ENCODE results near the gene PARP8. TPM values are rescaled to one million over a fixed set of nuclear protein-coding genes. Genes with fewer than 3 reads are reported as not detected.

Gene PARP8
- polyA plus RNA-seq, 1 experiment, result 25.1 TPM

DNA sequence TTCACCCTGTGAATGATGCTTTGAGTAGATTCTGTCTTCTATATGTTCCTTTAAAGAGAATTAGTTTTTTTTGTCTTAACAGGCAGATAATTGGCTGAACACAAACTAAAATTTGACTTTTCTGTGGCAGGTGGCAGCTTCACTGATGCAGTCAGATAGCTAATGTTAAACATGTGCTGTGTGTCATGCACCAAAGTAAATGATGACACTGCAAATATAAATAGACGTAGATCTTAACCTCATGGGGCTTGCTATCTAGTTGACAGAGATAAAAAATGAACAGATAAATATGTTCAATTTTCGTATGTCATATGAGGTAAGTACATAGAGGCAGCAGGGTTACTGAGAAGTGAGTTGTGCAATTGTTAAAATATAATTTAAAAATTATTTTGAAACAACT lies 82.7 kb downstream of the PARP8 start:
- Histone ChIP-seq H3K4me3 (ENCODE audit: low read depth, low read length) (no peak overlapping the region), H3K9me3 (ENCODE audit: control insufficient read depth, insufficient read depth, low read length) (no peaks in the 10 kb centered on the region), H3K27ac (ENCODE audit: low read depth, low read length) (no peak overlapping the region), H3K27me3 (ENCODE audit: control insufficient read depth, insufficient read depth, low read length) (no peaks in the 10 kb centered on the region)
- CTCF ChIA-PET, result interaction anchor here (0.6 kb wide), 1 partner anchor 18 kb away, joined by 3 read pairs; no protein-coding TSS in a partner anchor
- TF ChIP-seq CTCF (IDR thresholded peaks at IDR 0.05; ENCODE audit: low read depth, low read length), result no peak
- DNase-seq (ENCODE audit: low read depth, low spot score), result no peak
- POLR2A ChIA-PET, result no interaction called here

GRCh38 chr5:50749873-50750272 lies 83.4 kb downstream of the PARP8 start:
- TF ChIP-seq CTCF (IDR thresholded peaks at IDR 0.05; ENCODE audit: low read depth, low read length), result no peak
- no peak overlapping the region for H3K4me3 ChIP-seq (ENCODE audit: low read depth, low read length)
- H3K27ac ChIP-seq (ENCODE audit: low read depth, low read length), result no peak overlapping the region
- CTCF ChIA-PET, result no interaction called here
- H3K9me3 ChIP-seq (ENCODE audit: control insufficient read depth, insufficient read depth, low read length), result no peaks in the 10 kb centered on the region
- POLR2A ChIA-PET, result no interaction called here
- no peak for DNase-seq (ENCODE audit: low read depth, low spot score)
- no peaks in the 10 kb centered on the region for H3K27me3 ChIP-seq (ENCODE audit: control insufficient read depth, insufficient read depth, low read length)

DNA sequence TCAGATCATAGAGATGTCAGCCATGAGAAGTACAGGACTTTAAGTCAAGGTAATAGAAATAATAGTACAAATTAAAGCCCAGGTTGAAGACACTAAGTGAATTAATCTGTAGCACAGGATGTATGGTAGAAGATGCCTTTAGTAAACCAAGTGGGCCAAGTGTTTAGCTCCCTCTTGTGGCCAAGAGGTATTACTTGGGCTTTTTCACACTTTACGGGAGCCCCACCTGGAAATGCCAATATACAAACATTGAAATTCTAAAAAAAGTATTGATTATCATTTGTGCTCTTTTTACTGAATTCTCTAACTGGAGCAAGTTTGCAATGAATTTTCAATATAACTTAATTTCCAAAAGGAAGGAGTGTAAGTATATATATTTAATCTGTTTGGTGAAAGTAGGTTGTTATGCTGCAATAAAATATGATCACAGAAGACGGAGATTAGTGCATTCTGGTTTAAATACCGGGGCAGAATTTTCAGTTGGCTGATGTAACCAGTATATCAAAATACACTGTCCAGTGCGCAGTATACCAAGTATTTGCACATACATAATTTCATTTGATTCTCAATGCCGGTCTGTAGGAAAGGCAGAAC lies 84.7 kb downstream of the PARP8 start:
- H3K27me3 ChIP-seq (ENCODE audit: control insufficient read depth, insufficient read depth, low read length), result no peaks in the 10 kb centered on the region
- no peaks in the 10 kb centered on the region for H3K9me3 ChIP-seq (ENCODE audit: control insufficient read depth, insufficient read depth, low read length)
- CTCF ChIA-PET, result interaction anchor here (0.5 to 2.4 kb wide), 24 partner anchors 8 to 177 kb away, joined by 3 to 40 read pairs (median 4); no protein-coding TSS in a partner anchor
- no peak overlapping the region for H3K27ac ChIP-seq (ENCODE audit: low read depth, low read length)
- peak; percentile 90 for TF ChIP-seq CTCF (IDR thresholded peaks at IDR 0.05; ENCODE audit: low read depth, low read length)
- DNase-seq (ENCODE audit: low read depth, low spot score), result peak; percentile 15
- POLR2A ChIA-PET, result no interaction called here
- no peak overlapping the region for H3K4me3 ChIP-seq (ENCODE audit: low read depth, low read length)

- no peaks in the 10 kb centered on the region for H3K9me3 ChIP-seq (ENCODE audit: control insufficient read depth, insufficient read depth, low read length)
- H3K27ac ChIP-seq (ENCODE audit: low read depth, low read length), result no peak overlapping the region
- TF ChIP-seq CTCF (IDR thresholded peaks at IDR 0.05; ENCODE audit: low read depth, low read length), result no peak
- POLR2A ChIA-PET, result no interaction called here
- no peak for DNase-seq (ENCODE audit: low read depth, low spot score)
- H3K4me3 ChIP-seq (ENCODE audit: low read depth, low read length), result no peak overlapping the region
- no peaks in the 10 kb centered on the region for H3K27me3 ChIP-seq (ENCODE audit: control insufficient read depth, insufficient read depth, low read length)
- CTCF ChIA-PET, result interaction anchor here (1.1 to 2.4 kb wide), 6 partner anchors 10 to 240 kb away, joined by 3 to 40 read pairs (median 14); no protein-coding TSS in a partner anchor
These were observed 86.4 kb downstream of the PARP8 start for GRCh38 chr5:50752800-50753199.

DNA sequence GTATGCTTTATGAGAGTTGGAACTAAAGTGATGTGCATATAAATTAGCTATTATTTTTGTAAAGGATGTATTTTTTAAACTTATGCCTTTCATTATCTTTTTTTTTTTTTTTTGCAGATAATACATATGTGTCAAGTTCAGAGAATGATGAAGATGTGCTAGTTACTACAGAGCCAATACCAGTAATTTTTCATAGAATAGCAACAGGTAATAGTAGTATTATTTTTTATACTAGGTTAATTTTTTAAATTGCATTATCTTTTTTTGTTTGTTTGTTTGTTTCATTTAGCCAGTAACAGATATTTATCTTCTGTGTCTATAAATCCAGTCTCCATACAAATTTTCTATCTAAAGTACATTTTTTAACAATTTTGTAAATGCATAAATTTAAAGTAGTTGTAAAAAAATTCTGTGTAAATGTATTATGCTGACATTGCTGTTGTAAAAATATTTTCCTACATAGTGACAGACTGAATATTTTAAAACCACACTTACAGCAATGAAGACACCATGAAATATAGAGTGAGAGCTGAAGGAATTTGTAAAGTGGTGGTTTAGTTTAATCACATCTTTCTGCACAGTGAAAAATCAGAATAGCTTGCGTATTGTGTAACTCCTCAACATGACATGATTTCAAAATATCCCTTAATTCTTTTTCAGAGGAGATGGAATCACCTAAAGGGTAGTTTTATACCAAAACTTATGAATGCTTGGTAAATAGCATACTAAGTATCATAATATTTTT lies 93.3 kb downstream of the PARP8 start:
- CTCF ChIA-PET, result interaction anchor here (1.1 kb wide), 1 partner anchor 9 kb away, joined by 4 read pairs; no protein-coding TSS in a partner anchor

More for the DNA sequence above, 93.3 kb downstream of the PARP8 start:
- Histone ChIP-seq H3K4me3 (ENCODE audit: low read depth, low read length) (no peak overlapping the region), H3K9me3 (ENCODE audit: control insufficient read depth, insufficient read depth, low read length) (no peaks in the 10 kb centered on the region), H3K27me3 (ENCODE audit: control insufficient read depth, insufficient read depth, low read length) (no peaks in the 10 kb centered on the region), H3K27ac (ENCODE audit: low read depth, low read length) (no peak overlapping the region)
- no peak for TF ChIP-seq CTCF (IDR thresholded peaks at IDR 0.05; ENCODE audit: low read depth, low read length)
- POLR2A ChIA-PET, result no interaction called here
- DNase-seq (ENCODE audit: low read depth, low spot score), result no peak
